Hypothalamus (tissue), 51 donors: ENCODE data around the gene ADCY7.

Experiments used
- DNase-seq, 51 donors: peaks; one replicate each; lab custom pipeline; 2025; lab: John Stamatoyannopoulos, UW

ADCY7 gene

GRCh38 chr16:50278251-50278650, 11.9 kb downstream of the ADCY7 start:
- DNase-seq, result no peak

- DNase-seq, result no peak
Measured at GRCh38 chr16:50279504-50279865, 13.1 kb downstream of the ADCY7 start.

GRCh38 chr16:50280932-50281331, 14.6 kb downstream of the ADCY7 start:
- no peak for DNase-seq

DNA sequence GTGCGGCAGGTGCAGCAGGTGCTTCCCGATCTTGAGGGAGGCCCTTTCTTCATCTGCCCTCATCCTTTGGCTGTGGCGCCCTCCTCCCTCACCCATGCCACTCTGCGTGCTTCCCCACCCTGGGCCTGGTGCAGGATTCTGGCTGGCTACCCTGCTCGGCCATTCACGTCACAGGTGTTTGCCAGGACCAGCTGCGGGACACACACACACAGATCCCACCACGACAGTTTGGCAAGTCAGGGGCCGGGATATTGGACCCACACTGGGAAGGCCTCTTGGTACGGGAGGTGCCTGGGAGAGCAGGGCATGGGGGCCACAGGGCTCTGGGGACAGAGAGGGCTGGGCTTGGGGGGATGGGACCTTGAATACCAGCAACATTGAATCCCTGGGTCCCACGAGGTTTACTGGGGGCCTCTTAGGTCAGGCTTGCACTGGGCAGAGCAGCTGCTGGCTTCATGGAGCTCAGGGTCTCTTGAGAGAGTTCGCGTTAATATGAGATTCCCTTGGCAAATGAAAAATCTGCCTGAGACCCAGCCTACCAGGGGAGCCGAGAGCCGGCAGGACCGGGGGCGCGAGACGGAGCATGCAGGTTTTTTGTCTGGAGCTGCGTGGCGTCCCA, 15.1 kb downstream of the ADCY7 start:
- no peak for DNase-seq

GRCh38 chr16:50282010-50282538, 15.7 kb downstream of the ADCY7 start:
- DNase-seq, result peak in 34 of 51 donors; percentile 7 to 64 (median 32)

DNA sequence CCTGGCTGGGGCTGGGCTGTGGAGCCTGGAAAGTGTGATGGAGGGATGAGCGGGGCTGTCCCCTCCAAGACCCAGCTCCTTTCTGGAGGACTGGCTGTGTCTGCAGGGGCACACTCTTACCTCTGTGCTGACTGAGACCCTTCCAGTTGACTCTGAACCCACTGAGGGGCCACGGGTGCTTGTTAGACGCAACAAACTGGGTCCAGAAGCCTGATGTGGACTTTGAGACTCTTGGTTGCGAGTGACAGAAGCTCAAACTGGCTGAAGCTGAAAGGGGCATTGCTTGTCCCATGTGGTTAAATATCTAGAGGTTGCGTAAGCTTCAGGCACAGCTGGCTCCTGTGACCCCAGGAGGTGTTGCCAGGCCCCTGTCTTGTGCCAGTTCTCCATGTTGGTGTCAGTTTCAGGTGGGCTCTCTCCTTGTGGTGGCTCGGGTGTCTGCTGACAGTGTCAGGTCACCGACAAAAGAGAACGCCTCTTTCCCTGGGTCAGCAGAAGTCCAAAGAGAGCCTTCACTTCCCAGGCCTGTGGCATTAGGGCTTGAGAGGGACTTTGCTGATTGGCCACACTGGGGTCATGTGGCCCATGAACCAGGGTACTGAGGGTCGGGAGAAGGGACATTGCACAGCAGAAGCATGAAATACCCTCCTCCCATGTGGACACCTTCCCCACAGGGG, 16.7 kb downstream of the ADCY7 start:
- DNase-seq, result no peak

DNA sequence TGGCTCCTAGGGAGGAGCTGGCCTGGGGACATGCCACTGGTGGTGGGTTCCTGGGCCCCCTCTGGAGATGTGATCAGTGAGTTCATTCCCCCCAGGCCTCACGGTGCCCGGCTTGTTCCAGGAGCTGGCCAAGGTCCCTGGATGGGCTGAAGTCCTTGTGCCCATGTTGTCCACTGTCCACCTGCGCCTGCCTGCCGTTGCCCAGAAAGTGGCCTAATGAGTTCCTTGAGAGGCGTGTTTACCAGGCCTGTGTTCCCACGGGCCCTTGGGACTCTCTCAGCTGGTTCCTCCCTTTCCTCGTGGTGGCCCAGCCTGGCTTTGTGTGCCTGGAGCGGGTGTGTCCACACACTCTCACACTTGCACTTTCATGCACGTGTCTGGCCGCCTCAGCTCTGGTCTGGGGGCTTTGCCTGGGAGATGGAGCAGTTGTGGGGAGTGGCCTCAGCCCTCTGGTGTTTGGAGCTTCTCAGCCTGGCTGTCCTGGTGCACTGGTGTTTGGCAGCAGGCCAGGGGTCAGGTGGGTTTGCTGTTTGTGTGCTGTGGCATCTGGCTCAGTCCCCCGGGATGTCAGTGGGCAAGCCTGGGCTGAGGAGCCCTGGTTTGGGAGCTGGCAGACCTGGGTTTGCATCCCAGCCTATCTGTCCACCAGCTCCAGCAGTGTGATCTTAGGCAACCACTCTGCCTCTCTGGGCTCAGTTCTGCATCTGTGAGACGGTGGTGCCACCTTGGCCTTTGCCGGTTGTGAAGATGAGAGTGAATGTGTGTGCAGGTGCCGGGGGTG, 18.0 kb downstream of the ADCY7 start:
- DNase-seq, result no peak

GRCh38 chr16:50285406-50286003, 19.2 kb downstream of the ADCY7 start:
- no peak for DNase-seq

DNA sequence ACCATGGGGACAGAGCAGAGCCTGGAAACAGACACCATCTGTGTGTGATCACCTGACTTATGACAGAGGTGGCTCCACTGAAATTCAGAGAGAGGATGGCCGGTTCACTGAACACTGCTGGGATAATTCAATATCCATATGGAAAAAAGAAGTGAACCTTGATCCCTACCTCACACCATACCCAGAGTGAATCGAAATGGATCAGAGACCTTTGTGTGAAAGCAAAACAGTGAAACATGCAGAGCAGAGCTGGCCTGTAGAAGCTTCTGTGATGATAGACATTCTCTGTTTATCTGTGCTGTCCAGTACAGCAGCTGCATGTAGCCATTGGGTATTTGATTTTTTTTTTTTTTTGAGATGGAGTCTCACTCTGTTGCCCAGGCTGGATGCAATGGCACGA, 20.3 kb downstream of the ADCY7 start:
- no peak for DNase-seq

DNA sequence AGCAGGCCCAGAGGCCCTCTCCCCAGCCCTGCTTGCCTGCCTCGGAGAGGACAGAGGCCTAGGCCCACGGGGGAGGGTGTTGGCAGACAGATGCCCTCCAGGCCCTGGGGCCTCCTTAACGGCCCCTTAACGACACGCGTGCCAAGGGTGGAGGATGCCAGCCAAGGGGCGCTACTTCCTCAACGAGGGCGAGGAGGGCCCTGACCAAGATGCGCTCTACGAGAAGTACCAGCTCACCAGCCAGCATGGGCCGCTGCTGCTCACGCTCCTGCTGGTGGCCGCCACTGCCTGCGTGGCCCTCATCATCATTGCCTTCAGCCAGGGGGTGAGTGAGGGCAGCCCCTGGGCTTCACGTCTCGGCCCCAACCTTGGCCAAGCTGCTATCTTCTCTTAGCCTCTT, 21.7 kb downstream of the ADCY7 start:
- DNase-seq, result no peak

DNA sequence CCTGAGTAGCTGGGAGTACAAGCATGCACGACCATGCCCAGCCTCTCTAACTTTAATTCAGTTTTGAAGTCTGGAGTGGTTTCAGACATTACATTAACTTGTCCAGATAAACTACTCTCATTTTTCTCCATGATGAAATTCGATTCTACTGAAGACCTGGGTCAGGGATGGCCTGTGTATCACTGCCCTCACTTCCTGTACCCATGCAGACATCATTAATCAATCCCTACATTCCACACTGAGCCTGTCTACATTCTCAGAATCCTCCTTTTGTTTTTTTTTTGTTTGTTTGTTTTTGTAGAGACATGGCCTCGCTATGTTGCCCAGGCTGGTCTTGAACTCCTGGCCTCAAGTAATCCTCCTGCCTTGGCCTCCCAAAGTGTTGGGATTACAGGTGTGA, 22.6 kb downstream of the ADCY7 start:
- no peak for DNase-seq

GRCh38 chr16:50289950-50290764, 23.8 kb downstream of the ADCY7 start:
- DNase-seq, result no peak

- DNase-seq, result no peak
Measured at GRCh38 chr16:50290856-50291255, 24.5 kb downstream of the ADCY7 start.

DNA sequence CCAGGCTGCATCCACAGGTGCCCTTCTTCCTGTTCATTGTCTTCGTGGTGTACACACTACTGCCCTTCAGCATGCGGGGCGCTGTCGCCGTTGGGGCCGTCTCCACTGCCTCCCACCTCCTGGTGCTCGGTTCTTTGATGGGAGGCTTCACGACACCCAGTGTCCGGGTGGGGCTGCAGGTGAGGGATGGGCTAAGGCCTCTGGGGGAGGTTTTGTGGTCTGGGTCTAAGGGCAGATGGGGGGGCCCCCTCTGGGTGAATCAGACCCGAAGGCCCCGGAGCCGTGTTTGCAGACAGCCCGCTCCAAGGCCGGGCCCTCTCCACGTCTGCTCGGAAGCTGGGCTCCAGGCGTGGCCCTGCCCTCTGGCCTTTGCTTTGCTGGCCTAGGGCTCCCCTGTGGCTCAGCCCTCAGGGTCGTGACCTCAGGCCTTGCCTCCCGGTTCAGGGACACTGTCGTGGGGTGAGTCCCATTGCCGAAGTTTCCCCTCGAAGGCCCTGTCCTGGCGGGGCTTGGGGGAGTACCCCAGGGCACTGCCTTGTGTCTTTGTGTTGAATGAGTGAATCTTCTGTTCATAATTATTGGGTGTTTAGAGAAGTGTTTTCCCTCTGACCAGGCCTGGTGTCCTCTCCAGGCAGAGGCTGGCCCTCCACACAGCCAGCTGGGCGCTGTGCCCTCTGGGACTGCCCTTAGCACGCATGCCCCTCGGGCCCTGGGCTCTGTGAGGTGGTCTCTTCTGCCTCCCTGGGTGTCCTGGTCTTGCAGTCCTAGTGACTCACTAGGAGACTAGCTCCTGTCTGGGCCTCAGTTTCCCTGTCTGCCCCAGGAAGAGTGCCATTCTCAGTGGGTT, 25.6 kb downstream of the ADCY7 start:
- no peak for DNase-seq

DNA sequence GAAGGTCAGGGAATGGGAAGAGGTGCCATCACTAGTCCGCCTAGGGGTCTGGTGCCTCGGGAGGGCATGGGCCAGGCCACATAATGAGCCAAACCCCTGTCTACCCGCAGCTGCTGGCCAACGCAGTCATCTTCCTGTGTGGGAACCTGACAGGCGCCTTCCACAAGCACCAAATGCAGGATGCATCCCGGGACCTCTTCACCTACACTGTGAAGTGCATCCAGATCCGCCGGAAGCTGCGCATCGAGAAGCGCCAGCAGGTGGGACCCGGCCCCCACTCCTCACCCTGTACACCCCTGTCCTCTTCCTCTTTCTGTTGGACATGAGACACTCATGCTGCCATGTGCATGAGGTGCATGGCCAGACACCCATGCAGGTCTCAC, 26.2 kb downstream of the ADCY7 start:
- DNase-seq, result no peak

GRCh38 chr16:50293041-50293783, 26.9 kb downstream of the ADCY7 start:
- no peak for DNase-seq

DNA sequence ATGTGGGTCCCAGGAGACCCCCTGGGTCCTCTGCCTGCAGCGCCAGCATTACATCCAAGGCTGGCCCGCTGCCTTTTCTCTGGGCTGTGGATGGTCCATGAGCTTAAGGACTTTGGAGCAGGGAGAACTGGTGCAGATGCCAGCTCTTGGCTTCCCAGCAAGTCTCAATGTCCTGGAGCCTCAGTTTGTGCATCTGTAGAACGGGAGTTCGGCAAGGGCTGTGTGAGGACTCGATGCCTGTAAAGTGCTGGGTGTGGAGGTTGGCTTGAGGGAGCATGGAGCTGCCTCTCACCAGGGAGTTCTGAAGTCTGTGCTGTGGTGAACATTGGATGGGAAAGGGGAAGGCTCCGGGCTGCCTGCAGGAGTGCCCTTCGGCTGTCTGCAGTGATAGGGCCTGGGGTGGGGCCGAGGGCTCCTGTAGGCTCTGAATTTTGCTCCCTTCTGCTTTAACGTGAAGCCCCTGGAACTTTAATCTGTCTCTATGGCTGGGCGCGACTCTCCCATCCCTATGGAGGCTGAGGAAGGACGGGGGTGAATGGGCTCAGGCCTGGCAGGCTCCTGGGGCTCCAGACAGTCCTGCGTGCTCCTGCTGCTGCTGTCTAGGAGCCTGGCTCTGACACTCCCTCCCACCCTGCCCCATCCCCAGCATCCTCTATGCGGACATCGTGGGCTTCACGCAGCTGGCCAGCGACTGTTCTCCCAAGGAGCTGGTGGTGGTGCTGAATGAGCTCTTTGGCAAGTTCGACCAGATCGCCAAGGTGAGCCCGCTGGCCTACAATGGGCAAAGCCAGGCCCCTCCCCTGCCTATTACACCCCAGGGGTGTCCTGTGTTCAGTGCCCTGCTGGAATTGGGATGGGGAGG, 27.9 kb downstream of the ADCY7 start:
- DNase-seq, result no peak

- no peak for DNase-seq
Measured at GRCh38 chr16:50294955-50295354, 28.6 kb downstream of the ADCY7 start.
